Caco-2 (cell line): ENCODE measurements around the gene RAI1. TPM values are rescaled to one million over a fixed set of nuclear protein-coding genes. Genes with fewer than 3 reads are reported as not detected.

Source experiments
- BruUV-seq: library from RNA; stranded (reverse); fragments of 400-500 nt; replicated peaks from 2 replicates; lab custom pipeline; 2021; lab: Mats Ljungman, UMichigan
- CTCF ChIA-PET: fragments of 300-600 bp; sonication (Branson Sonifier 250); formaldehyde crosslinking; loops from one replicate; lab custom pipeline; 2022; ENCODE audit warnings: antibody characterized with exemption; lab: Charles Lee
- POLR2A ChIA-PET: fragments of 300-600 bp; sonication (Branson Sonifier 250); formaldehyde crosslinking; loops from one replicate; lab custom pipeline; 2022; ENCODE audit warnings: antibody characterized with exemption; lab: Charles Lee
- DNase-seq, 2 experiments: peaks; one replicate each; pipeline versions ENCODE4 v3.0.0 to v3.0.0-alpha.2; 2020 to 2022
- H3K27me3 ChIP-seq: replicated peaks from 2 replicates; pipeline ENCODE4 v1.6.0; 2011; ENCODE audit warnings: low read length; ENCODE audit not compliant: control insufficient read depth, insufficient read depth
- H3K36me3 ChIP-seq: 2 replicates; pipeline ENCODE4 v1.5.1; 2011; ENCODE audit warnings: low read length; ENCODE audit not compliant: control insufficient read depth, insufficient read depth
- H3K4me1 ChIP-seq: fragments of 250-450 bp; sonication (Bioruptor Pico); 2 replicates; pipeline ENCODE4 v1.5.1; 2020; ENCODE audit warnings: mild to moderate bottlenecking
- H3K4me3 ChIP-seq: 2 replicates; pipeline ENCODE4 v1.5.1; 2011; ENCODE audit warnings: low read depth, mild to moderate bottlenecking, control low read depth, low read length
- H3K9me3 ChIP-seq: fragments of 250-450 bp; sonication (Bioruptor Pico); 2 replicates; pipeline ENCODE4 v1.5.1; 2020; ENCODE audit warnings: mild to moderate bottlenecking, moderate library complexity
- H3K27ac Mint-ChIP-seq: one replicate; pipeline ENCODE4 v1.8.0; 2022; ENCODE audit warnings: mixed read lengths; ENCODE audit not compliant: unreplicated experiment
- H3K27me3 Mint-ChIP-seq: one replicate; pipeline ENCODE4 v1.8.0; 2022; ENCODE audit warnings: mixed read lengths; ENCODE audit not compliant: insufficient read depth, unreplicated experiment
- H3K36me3 Mint-ChIP-seq: one replicate; pipeline ENCODE4 v1.8.0; 2022; ENCODE audit warnings: mild to moderate bottlenecking, mixed read lengths; ENCODE audit not compliant: insufficient read depth, unreplicated experiment
- H3K4me1 Mint-ChIP-seq: one replicate; pipeline ENCODE4 v1.8.0; 2022; ENCODE audit warnings: low read depth, mixed read lengths; ENCODE audit not compliant: unreplicated experiment
- H3K4me3 Mint-ChIP-seq: one replicate; pipeline ENCODE4 v1.8.0; 2022; ENCODE audit warnings: mild to moderate bottlenecking, moderate library complexity, mixed read lengths; ENCODE audit not compliant: unreplicated experiment
- H3K9me3 Mint-ChIP-seq: one replicate; pipeline ENCODE4 v1.8.0; 2022; ENCODE audit warnings: mixed read lengths; ENCODE audit not compliant: unreplicated experiment
- intact Hi-C: fragments of 100-400 bp; cut with micrococcal nuclease; formaldehyde crosslinking; loops from one replicate; pipeline ENCODE4 v1.10.0; 2022; ENCODE audit not compliant: unreplicated experiment
- total RNA-seq: library from RNA; stranded (reverse); gene quantifications from 2 replicates; pipeline ENCODE4 v1.2.3, GENCODE V29; 2022
- TF ChIP-seq, protein P1 (sequence below), 2 experiments: fragments of 200-600 bp in 1 of 2; IDR thresholded peaks; 1 replicate in 1 of 2; 2 replicates in 1 of 2; pipeline versions ENCODE4 v1.5.1 to v1.8.0; 2011 to 2022; ENCODE audit warnings: antibody characterized with exemption in 1 of 2, control low read depth in 1 of 2, inconsistent platforms in 1 of 2, low read depth in 1 of 2, low read length in 1 of 2, mild to moderate bottlenecking in 1 of 2, moderate library complexity in 1 of 2; ENCODE audit not compliant: insufficient read depth in 1 of 2, severe bottlenecking in 1 of 2, unreplicated experiment in 1 of 2

Gene RAI1
- total RNA-seq, 1 experiment from 2014 or later = 44.3 TPM

DNA sequence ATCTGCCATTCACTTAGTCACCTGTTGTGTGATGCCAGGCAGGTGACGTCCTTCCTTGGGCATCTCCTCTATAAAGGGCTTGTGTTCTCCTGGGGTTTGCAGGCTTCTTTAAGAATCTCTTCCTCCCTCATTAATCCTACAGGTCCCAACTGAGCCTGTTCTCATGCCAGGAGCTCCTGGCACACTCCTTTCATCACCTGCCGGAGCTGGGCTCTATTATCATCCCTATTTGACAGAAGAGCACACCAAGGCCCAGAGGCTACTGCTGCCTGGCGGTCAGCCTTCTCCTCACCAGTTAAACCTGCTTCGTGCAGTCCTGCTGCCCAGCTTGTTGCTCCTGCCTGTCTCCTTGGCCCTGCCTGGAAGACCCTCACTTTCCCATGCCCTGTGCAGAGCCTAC, 51.2 kb downstream of the RAI1 start:
- no peaks in the 10 kb centered on the region for H3K4me1 ChIP-seq
- TF ChIP-seq, protein P1, sequence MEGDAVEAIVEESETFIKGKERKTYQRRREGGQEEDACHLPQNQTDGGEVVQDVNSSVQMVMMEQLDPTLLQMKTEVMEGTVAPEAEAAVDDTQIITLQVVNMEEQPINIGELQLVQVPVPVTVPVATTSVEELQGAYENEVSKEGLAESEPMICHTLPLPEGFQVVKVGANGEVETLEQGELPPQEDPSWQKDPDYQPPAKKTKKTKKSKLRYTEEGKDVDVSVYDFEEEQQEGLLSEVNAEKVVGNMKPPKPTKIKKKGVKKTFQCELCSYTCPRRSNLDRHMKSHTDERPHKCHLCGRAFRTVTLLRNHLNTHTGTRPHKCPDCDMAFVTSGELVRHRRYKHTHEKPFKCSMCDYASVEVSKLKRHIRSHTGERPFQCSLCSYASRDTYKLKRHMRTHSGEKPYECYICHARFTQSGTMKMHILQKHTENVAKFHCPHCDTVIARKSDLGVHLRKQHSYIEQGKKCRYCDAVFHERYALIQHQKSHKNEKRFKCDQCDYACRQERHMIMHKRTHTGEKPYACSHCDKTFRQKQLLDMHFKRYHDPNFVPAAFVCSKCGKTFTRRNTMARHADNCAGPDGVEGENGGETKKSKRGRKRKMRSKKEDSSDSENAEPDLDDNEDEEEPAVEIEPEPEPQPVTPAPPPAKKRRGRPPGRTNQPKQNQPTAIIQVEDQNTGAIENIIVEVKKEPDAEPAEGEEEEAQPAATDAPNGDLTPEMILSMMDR (IDR thresholded peaks at IDR 0.05; ENCODE audit: insufficient read depth in 1 of 2, low read depth in 1 of 2, low read length in 1 of 2, severe bottlenecking in 1 of 2, unreplicated experiment in 1 of 2) = no peak
- BruUV-seq = no TSS peak
- Mint-ChIP-seq H3K4me1 (peaks cover 22% of the 10 kb centered on the region), H3K36me3 (peaks cover 16% of the 10 kb centered on the region), H3K27ac (no peak overlapping the region), H3K4me3 (no peak overlapping the region), H3K9me3 (no peaks in the 10 kb centered on the region), H3K27me3 (no peaks in the 10 kb centered on the region)
- no peaks in the 10 kb centered on the region; the same call in none of the 2 replicates for H3K36me3 ChIP-seq
- no peaks in the 10 kb centered on the region for H3K9me3 ChIP-seq
- no peak for DNase-seq
- intact Hi-C loops = no loop called here
- no peaks in the 10 kb centered on the region for H3K27me3 ChIP-seq
- ChIA-PET POLR2A (interaction anchor here (0.5 kb wide), 1 partner anchor 189 kb away, joined by 3 read pairs; no protein-coding TSS in a partner anchor), CTCF (no interaction called here)
- no peak overlapping the region for H3K4me3 ChIP-seq

DNA sequence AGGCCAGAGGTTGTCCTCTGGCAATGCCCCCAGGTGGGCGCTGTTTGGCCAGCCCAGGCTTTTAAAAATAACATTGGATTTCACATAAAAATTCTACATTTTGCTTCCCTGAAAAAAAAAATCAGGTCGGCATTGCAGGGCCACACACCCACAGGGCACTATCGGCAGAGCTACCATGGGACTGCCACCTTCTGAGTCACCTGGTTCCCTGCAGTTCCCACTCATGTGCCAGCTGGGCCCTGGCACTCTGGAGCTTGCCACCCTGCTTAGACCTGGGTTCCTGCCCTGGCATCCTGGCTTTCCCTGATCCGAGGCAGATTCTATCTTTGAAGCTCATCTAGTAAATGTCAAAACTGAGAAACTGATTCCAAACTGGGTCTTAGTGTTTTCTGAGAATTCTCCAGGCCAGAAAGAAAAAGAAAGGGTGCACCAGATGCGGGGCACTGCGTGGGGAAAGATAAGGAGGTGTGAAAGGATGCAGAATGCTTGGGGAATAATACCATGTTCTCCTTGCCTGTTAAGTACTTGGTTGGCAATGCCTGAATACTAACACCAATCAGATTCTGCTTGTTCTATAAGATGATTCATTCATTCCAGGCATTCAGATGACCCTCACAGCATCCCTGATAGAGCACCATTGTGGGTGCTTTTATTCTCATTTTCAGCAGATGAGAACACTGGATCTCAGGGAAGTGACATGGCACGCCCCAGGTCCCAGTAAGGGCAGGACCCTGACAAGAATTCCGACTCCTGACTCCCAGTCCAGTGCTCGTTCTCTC, 51.8 kb downstream of the RAI1 start:
- Mint-ChIP-seq H3K9me3 (no peaks in the 10 kb centered on the region), H3K27me3 (no peaks in the 10 kb centered on the region), H3K4me3 (no peak overlapping the region), H3K36me3 (peaks cover 16% of the 10 kb centered on the region), H3K4me1 (peaks cover 20% of the 10 kb centered on the region), H3K27ac (no peak overlapping the region)
- H3K36me3 ChIP-seq = no peaks in the 10 kb centered on the region; the same call in none of the 2 replicates
- H3K4me1 ChIP-seq = no peaks in the 10 kb centered on the region
- no peak for DNase-seq
- ChIA-PET POLR2A (no interaction called here), CTCF (no interaction called here)
- TF ChIP-seq, protein P1 (IDR thresholded peaks at IDR 0.05; ENCODE audit: insufficient read depth in 1 of 2, low read depth in 1 of 2, low read length in 1 of 2, severe bottlenecking in 1 of 2, unreplicated experiment in 1 of 2) = no peak
- H3K4me3 ChIP-seq = no peak overlapping the region
- H3K27me3 ChIP-seq = no peaks in the 10 kb centered on the region
- H3K9me3 ChIP-seq = no peaks in the 10 kb centered on the region
- BruUV-seq = no TSS peak
- intact Hi-C loops = no loop called here

DNA sequence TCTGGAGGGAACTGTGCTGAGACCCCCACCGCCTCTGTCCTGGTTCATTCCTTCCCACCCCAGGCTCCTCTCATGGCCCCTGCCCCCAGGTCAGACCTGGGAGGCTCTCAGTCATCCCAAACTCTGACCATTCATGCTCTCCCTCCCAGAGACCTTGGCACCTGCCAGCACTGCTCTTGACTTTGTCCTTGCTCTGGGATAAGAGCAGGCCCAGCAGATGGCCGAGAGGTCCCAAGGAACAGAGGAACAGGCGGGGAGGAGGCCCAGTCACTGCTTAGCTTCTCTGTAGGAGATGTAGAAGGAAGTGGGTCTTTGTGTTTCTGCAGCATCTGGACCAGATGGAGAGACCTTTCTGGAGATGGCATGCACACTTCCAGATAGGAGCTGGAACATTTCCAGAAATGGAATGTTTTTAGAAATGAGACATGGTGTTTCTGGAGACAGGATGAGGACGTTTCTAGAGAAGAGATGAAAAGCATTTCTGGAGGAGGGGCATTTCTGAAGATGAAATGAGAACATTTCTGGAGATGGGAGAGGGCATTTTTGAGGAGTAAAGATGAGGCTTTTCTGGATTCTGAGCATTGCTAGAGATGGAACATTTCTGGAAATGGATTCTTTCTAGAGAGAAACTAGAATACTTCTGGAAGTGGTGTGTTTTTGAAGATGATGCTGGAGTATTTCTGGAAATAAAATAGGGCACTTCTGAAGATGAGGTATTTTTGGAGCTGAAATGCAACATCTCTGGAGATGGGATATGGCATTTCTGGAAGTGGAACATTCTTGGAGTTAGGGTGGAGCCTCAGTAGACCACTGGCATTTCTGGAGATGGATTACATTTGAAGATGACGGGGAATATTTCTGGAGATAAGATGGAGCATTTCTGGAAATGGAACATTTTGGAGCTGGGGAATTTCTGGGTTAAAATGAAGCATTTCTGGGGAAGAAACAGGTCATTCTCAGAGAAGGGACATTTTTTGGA, 55.2 kb downstream of the RAI1 start:
- no peaks in the 10 kb centered on the region for H3K9me3 Mint-ChIP-seq
- peaks cover 9% of the 10 kb centered on the region for H3K4me1 Mint-ChIP-seq
- ChIA-PET CTCF (interaction anchor here (0.7 kb wide), 1 partner anchor 280 kb away, joined by 3 read pairs; no protein-coding TSS in a partner anchor), POLR2A (no interaction called here)
- H3K27ac Mint-ChIP-seq = peak overlapping the region; percentile 45
- intact Hi-C loops = no loop called here
- peaks cover 6% of the 10 kb centered on the region for H3K36me3 Mint-ChIP-seq
- H3K27me3 ChIP-seq = no peaks in the 10 kb centered on the region
- no peaks in the 10 kb centered on the region; the same call in none of the 2 replicates for H3K36me3 ChIP-seq
- TF ChIP-seq, protein P1 (IDR thresholded peaks at IDR 0.05; ENCODE audit: insufficient read depth in 1 of 2, low read depth in 1 of 2, low read length in 1 of 2, severe bottlenecking in 1 of 2, unreplicated experiment in 1 of 2) = no peak
- DNase-seq = no peak
- H3K27me3 Mint-ChIP-seq = no peaks in the 10 kb centered on the region
- peaks cover 8% of the 10 kb centered on the region for H3K4me1 ChIP-seq
- H3K9me3 ChIP-seq = no peaks in the 10 kb centered on the region
- BruUV-seq = no TSS peak
- no peak overlapping the region for H3K4me3 ChIP-seq
- H3K4me3 Mint-ChIP-seq = no peak overlapping the region
